H9 (cell line): ENCODE data around the gene ACTN4. TPM values are rescaled to one million over a fixed set of nuclear protein-coding genes. Genes with fewer than 3 reads are reported as not detected.

Experiments used
- DNase-seq: peaks from one replicate; pipeline ENCODE4 v3.0.0-alpha.2; 2017
- H2AFZ ChIP-seq: one replicate; pipeline ENCODE4 v1.6.1; 2013; ENCODE audit warnings: mild to moderate bottlenecking, low read length, control low read depth, moderate library complexity
- H2AK5ac ChIP-seq: 2 replicates; pipeline ENCODE4 v1.6.1; 2013; ENCODE audit warnings: low read length, control low read depth, mixed read lengths; ENCODE audit not compliant: insufficient read length
- H2BK120ac ChIP-seq: one replicate; pipeline ENCODE4 v1.6.1; 2013; ENCODE audit warnings: low read depth, mild to moderate bottlenecking, low read length, control low read depth, inconsistent platforms; ENCODE audit not compliant: poor library complexity, severe bottlenecking
- H2BK12ac ChIP-seq: 2 replicates; pipeline ENCODE4 v1.6.1; 2013; ENCODE audit warnings: low read length, control low read depth, mixed read lengths, low read depth; ENCODE audit not compliant: insufficient read length
- H2BK15ac ChIP-seq: 2 replicates; pipeline ENCODE4 v1.6.1; 2013; ENCODE audit warnings: low read depth, low read length, control low read depth
- H2BK20ac ChIP-seq: one replicate; pipeline ENCODE4 v1.6.1; 2013; ENCODE audit warnings: low read depth, mild to moderate bottlenecking, low read length, control low read depth, inconsistent platforms; ENCODE audit not compliant: poor library complexity, severe bottlenecking
- H2BK5ac ChIP-seq: 2 replicates; pipeline ENCODE4 v1.6.1; 2013; ENCODE audit warnings: low read length, control low read depth, mixed read lengths; ENCODE audit not compliant: insufficient read length
- H3K14ac ChIP-seq: 2 replicates; pipeline ENCODE4 v1.6.1; 2013; ENCODE audit warnings: low read length, control low read depth; ENCODE audit not compliant: insufficient read depth
- H3K18ac ChIP-seq: 2 replicates; pipeline ENCODE4 v1.6.1; 2013; ENCODE audit warnings: low read depth, mild to moderate bottlenecking, mixed read lengths, low read length, control low read depth; ENCODE audit not compliant: insufficient read length
- H3K23ac ChIP-seq: 2 replicates; pipeline ENCODE4 v1.6.1; 2013; ENCODE audit warnings: low read length, control low read depth, mixed read lengths, low read depth; ENCODE audit not compliant: insufficient read length
- H3K23me2 ChIP-seq: 2 replicates; pipeline ENCODE4 v1.6.1; 2013; ENCODE audit warnings: low read depth, mild to moderate bottlenecking, mixed read lengths, low read length, control low read depth; ENCODE audit not compliant: insufficient read length, poor library complexity, severe bottlenecking
- H3K27ac ChIP-seq: 2 replicates; pipeline ENCODE4 v1.5.1; 2013; ENCODE audit warnings: low read length, control low read depth, mixed read lengths, low read depth; ENCODE audit not compliant: insufficient read length
- H3K27me3 ChIP-seq: 2 replicates; pipeline ENCODE4 v1.6.1; 2013; ENCODE audit warnings: low read length, control low read depth, inconsistent platforms; ENCODE audit not compliant: insufficient read depth
- H3K4ac ChIP-seq: 2 replicates; pipeline ENCODE4 v1.6.1; 2013; ENCODE audit warnings: low read depth, mild to moderate bottlenecking, control low read depth, inconsistent platforms, low read length, moderate library complexity
- H3K4me1 ChIP-seq: 2 replicates; pipeline ENCODE4 v1.6.1; 2013; ENCODE audit warnings: low read length, control low read depth, inconsistent platforms; ENCODE audit not compliant: insufficient read depth
- H3K4me2 ChIP-seq: 2 replicates; pipeline ENCODE4 v1.6.1; 2013; ENCODE audit warnings: low read length, control low read depth, mixed read lengths; ENCODE audit not compliant: insufficient read length, insufficient read depth
- H3K56ac ChIP-seq: 2 replicates; pipeline ENCODE4 v1.6.1; 2013; ENCODE audit warnings: low read depth, mild to moderate bottlenecking, mixed read lengths, low read length, control low read depth; ENCODE audit not compliant: insufficient read length
- H3K79me1 ChIP-seq: 2 replicates; pipeline ENCODE4 v1.6.1; 2013; ENCODE audit warnings: low read depth, mild to moderate bottlenecking, moderate library complexity, low read length, control low read depth, inconsistent platforms; ENCODE audit not compliant: insufficient read depth, poor library complexity, severe bottlenecking
- H3K79me2 ChIP-seq: 2 replicates; pipeline ENCODE4 v1.6.1; 2013; ENCODE audit warnings: low read length, control low read depth, inconsistent platforms; ENCODE audit not compliant: insufficient read depth
- H3K9ac ChIP-seq: 2 replicates; pipeline ENCODE4 v1.6.1; 2013; ENCODE audit warnings: low read length, control low read depth, mixed read lengths; ENCODE audit not compliant: insufficient read length; ENCODE audit errors: extremely low read depth
- H3K9me3 ChIP-seq: one replicate; pipeline ENCODE4 v1.6.1; 2013; ENCODE audit warnings: low read depth, low read length, inconsistent platforms; ENCODE audit not compliant: control insufficient read depth
- H3T11ph ChIP-seq: one replicate; pipeline ENCODE4 v1.6.1; 2013; ENCODE audit warnings: mild to moderate bottlenecking, low read length, control low read depth, inconsistent platforms
- H4K20me1 ChIP-seq: one replicate; pipeline ENCODE4 v1.6.1; 2013; ENCODE audit not compliant: control insufficient read depth, insufficient read length, insufficient read depth
- H4K5ac ChIP-seq: 2 replicates; pipeline ENCODE4 v1.6.1; 2013; ENCODE audit warnings: low read depth, mild to moderate bottlenecking, mixed read lengths, low read length, control low read depth; ENCODE audit not compliant: insufficient read length
- H4K8ac ChIP-seq: replicated peaks from 2 replicates; pipeline ENCODE4 v1.6.1; 2013; ENCODE audit warnings: low read length, control low read depth, mixed read lengths, low read depth; ENCODE audit not compliant: insufficient read length
- H4K91ac ChIP-seq: 2 replicates; pipeline ENCODE4 v1.6.1; 2013; ENCODE audit warnings: low read depth, mild to moderate bottlenecking, moderate library complexity, mixed read lengths, low read length, control low read depth; ENCODE audit not compliant: insufficient read length
- H3K27ac Mint-ChIP-seq, 3 experiments: 2 replicates in 2 of 3; 3 replicates in 1 of 3; pipeline ENCODE4 v1.8.0; 2020 to 2021; ENCODE audit warnings: mixed read lengths in 3 of 3, mild to moderate bottlenecking in 1 of 3, moderate library complexity in 1 of 3
- H3K27me3 Mint-ChIP-seq: 2 replicates; pipeline ENCODE4 v1.8.0; 2021; ENCODE audit warnings: low read depth, mild to moderate bottlenecking, moderate library complexity, mixed read lengths
- H3K36me3 Mint-ChIP-seq, 3 experiments: 2 replicates in 2 of 3; 3 replicates in 1 of 3; pipeline ENCODE4 v1.8.0; 2020 to 2021; ENCODE audit warnings: low read depth in 3 of 3, mixed read lengths in 3 of 3; ENCODE audit not compliant: insufficient read depth in 1 of 3
- H3K4me1 Mint-ChIP-seq, 2 experiments: 2 replicates each; pipeline ENCODE4 v1.8.0; 2020; ENCODE audit warnings: mixed read lengths in 2 of 2
- H3K4me3 Mint-ChIP-seq, 2 experiments: 2 replicates in 1 of 2; 3 replicates in 1 of 2; pipeline ENCODE4 v1.8.0; 2020 to 2021; ENCODE audit warnings: mild to moderate bottlenecking in 2 of 2, mixed read lengths in 2 of 2, moderate library complexity in 1 of 2
- H3K9me3 Mint-ChIP-seq, 2 experiments: 2 replicates in 1 of 2; 3 replicates in 1 of 2; pipeline ENCODE4 v1.8.0; 2020; ENCODE audit warnings: mild to moderate bottlenecking in 2 of 2, mixed read lengths in 2 of 2, moderate library complexity in 1 of 2
- CTCF ChIP-seq: fragments of 200-600 bp; sonication (generic); conservative IDR thresholded peaks from 3 replicates; pipeline ENCODE4 v1.8.0; 2021; ENCODE audit warnings: antibody characterized with exemption, mild to moderate bottlenecking
- WGBS: extraction: QIAGEN DNeasy Blood & Tissue Kit; methylation state at CpG from one replicate; pipeline ENCODE4 v1.1.7; 2013; ENCODE audit warnings: missing lambda C conversion rate, low lambda C conversion rate, mixed read lengths; ENCODE audit not compliant: insufficient read length; ENCODE audit errors: extremely low coverage; 5-methylcytosine and 5-hydroxymethylcytosine counted together
- total RNA-seq: library from RNA; stranded (reverse); gene quantifications from 2 replicates; pipeline ENCODE4 v1.2.1, GENCODE V29; 2021

Gene ACTN4
- total RNA-seq, 1 experiment from 2014 or later = 369 TPM

- Mint-ChIP-seq H3K27me3 (peaks cover 18% of the 10 kb centered on the region), H3K4me1 (peaks cover 0 to 5% of the 10 kb centered on the region in 2 experiments; a peak in 1 of 4 replicates), H3K4me3 (no peak within 1 kb of the TSS), H3K27ac (no peak within 1 kb of the TSS; a peak in 1 of 7 replicates), H3K9me3 (no peaks in the 10 kb centered on the region; a peak in 1 of 5 replicates), H3K36me3 (peaks cover 0 to 2% (median 0%) of the 10 kb centered on the region in 3 experiments; a peak in 1 of 7 replicates)
- Histone ChIP-seq H2BK5ac (no peak within 1 kb of the TSS), H2AFZ (no peak within 1 kb of the TSS), H3K79me2 (no peaks in the 10 kb centered on the region), H2BK15ac (no peak within 1 kb of the TSS), H2BK20ac (no peak within 1 kb of the TSS), H3K18ac (no peak within 1 kb of the TSS), H3K4ac (no peak within 1 kb of the TSS), H4K5ac (no peak within 1 kb of the TSS), H3K4me1 (no peaks in the 10 kb centered on the region), H3K4me2 (no peak within 1 kb of the TSS), H3K23ac (no peak within 1 kb of the TSS), H3K14ac (no peak within 1 kb of the TSS), H3K27ac (no peak within 1 kb of the TSS), H4K91ac (no peak within 1 kb of the TSS), H4K20me1 (no peaks in the 10 kb centered on the region), H2BK120ac (no peak within 1 kb of the TSS), H2BK12ac (no peak within 1 kb of the TSS), H3K9me3 (no peaks in the 10 kb centered on the region), H3K79me1 (no peaks in the 10 kb centered on the region), H4K8ac (no peak within 1 kb of the TSS), H3K23me2 (no peaks in the 10 kb centered on the region), H3K27me3 (no peaks in the 10 kb centered on the region; the same call in 1 of the 2 replicates), H3T11ph (no peak within 1 kb of the TSS), H3K9ac (no peak within 1 kb of the TSS), H2AK5ac (no peak within 1 kb of the TSS), H3K56ac (no peak within 1 kb of the TSS)
- no CpG with 5 or more reads among the region's 10 CpGs for WGBS
- no peak for DNase-seq
- no peak for TF ChIP-seq CTCF
Observed at GRCh38 chr19:38744298-38744681, 96.8 kb downstream of the ACTN4 start, which contains the start of gene CAPN12. Gene CAPN12, minus strand, starts transcription at chr19:38744474. Its CDS starts 309 bp downstream, at chr19:38744165.
